WTC11 (cell line): ENCODE results near the gene RUFY2.

Experiments used
- EMX1 ChIP-seq: fragments of 250-450 bp; sonication (Bioruptor Pico); IDR thresholded peaks from 2 replicates; pipeline ENCODE4 v1.8.0; 2021; ENCODE audit warnings: mild to moderate bottlenecking
- ESRRA ChIP-seq: sonication (generic); formaldehyde crosslinking; IDR thresholded peaks from 2 replicates; pipeline ENCODE4 v1.8.1; 2022; ENCODE audit warnings: mild to moderate bottlenecking, missing genetic modification reagents, borderline replicate concordance
- GTF2I ChIP-seq: fragments of 250-450 bp; sonication (Bioruptor Pico); conservative IDR thresholded peaks from 2 replicates; pipeline ENCODE4 v1.4.0; 2021; ENCODE audit warnings: mild to moderate bottlenecking
- KAT7 ChIP-seq: sonication (generic); formaldehyde crosslinking; IDR thresholded peaks from 2 replicates; pipeline ENCODE4 v1.8.1; 2023; ENCODE audit warnings: missing genetic modification reagents, mild to moderate bottlenecking, borderline replicate concordance
- NR2C2 ChIP-seq: sonication (generic); formaldehyde crosslinking; IDR thresholded peaks from 2 replicates; pipeline ENCODE4 v1.8.0; 2022; ENCODE audit warnings: mild to moderate bottlenecking, missing genetic modification reagents
- NR3C1 ChIP-seq: sonication (generic); formaldehyde crosslinking; conservative IDR thresholded peaks from 2 replicates; pipeline ENCODE4 v1.8.1; 2023; ENCODE audit warnings: low read depth, mild to moderate bottlenecking, missing genetic modification reagents
- PRRX2 ChIP-seq: fragments of 250-450 bp; sonication (Bioruptor Pico); IDR thresholded peaks from 2 replicates; pipeline ENCODE4 v1.8.0; 2021; ENCODE audit warnings: mild to moderate bottlenecking
- TCF7 ChIP-seq: sonication (generic); formaldehyde crosslinking; IDR thresholded peaks from 2 replicates; pipeline ENCODE4 v1.8.0; 2022; ENCODE audit warnings: mild to moderate bottlenecking, low read depth, missing genetic modification reagents, moderate library complexity
- TF ChIP-seq, protein P1 (sequence below): sonication (generic); formaldehyde crosslinking; IDR thresholded peaks from 2 replicates; pipeline ENCODE4 v1.8.1; 2023; ENCODE audit warnings: mild to moderate bottlenecking, missing genetic modification reagents, moderate library complexity
- TF ChIP-seq, protein P2 (sequence below): fragments of 200-600 bp; IDR thresholded peaks from 2 replicates; pipeline ENCODE4 v1.8.0; 2022; ENCODE audit warnings: antibody characterized with exemption
- TF ChIP-seq, protein P3 (sequence below): sonication (generic); formaldehyde crosslinking; IDR thresholded peaks from 2 replicates; pipeline ENCODE4 v1.8.0; 2022; ENCODE audit warnings: mild to moderate bottlenecking, missing genetic modification reagents
- TF ChIP-seq, protein P4 (sequence below): sonication (generic); formaldehyde crosslinking; IDR thresholded peaks from 2 replicates; pipeline ENCODE4 v1.8.1; 2023; ENCODE audit warnings: mild to moderate bottlenecking, moderate library complexity, missing genetic modification reagents
- TF ChIP-seq, protein P5 (sequence below): sonication (generic); formaldehyde crosslinking; IDR thresholded peaks from 2 replicates; pipeline ENCODE4 v1.8.1; 2022; ENCODE audit warnings: missing genetic modification reagents, borderline replicate concordance
- TF ChIP-seq, protein P6 (sequence below): sonication (generic); formaldehyde crosslinking; IDR thresholded peaks from 2 replicates; pipeline ENCODE4 v1.8.1; 2023; ENCODE audit warnings: mild to moderate bottlenecking, missing genetic modification reagents

DNA sequence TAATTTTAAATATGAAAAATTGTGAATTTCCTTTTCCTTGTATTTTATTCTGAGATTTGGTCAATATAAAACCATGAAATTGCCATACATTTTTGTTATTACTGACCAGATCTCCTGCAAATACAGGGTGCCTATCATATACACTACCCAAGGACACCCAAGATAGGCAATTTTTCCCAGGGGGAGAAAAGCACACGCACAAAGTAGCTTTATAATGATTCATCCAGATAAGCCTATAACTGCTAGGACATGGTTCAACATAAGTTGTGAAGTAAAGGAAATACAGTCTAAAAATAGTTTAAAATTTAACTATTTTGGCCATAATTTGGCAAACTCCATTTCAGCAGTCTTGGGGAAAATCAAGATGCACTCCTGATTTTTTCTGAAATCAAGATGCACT lies 4.8 kb downstream of the RUFY2 start:
- TF ChIP-seq KAT7 (CRISPR knock-in tag): no peak
- no peak for TF ChIP-seq NR3C1 (CRISPR knock-in tag)
- TF ChIP-seq, protein P1, sequence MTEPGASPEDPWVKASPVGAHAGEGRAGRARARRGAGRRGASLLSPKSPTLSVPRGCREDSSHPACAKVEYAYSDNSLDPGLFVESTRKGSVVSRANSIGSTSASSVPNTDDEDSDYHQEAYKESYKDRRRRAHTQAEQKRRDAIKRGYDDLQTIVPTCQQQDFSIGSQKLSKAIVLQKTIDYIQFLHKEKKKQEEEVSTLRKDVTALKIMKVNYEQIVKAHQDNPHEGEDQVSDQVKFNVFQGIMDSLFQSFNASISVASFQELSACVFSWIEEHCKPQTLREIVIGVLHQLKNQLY (CRISPR knock-in tag): no peak
- TF ChIP-seq NR2C2 (CRISPR knock-in tag): no peak
- TF ChIP-seq, protein P2, sequence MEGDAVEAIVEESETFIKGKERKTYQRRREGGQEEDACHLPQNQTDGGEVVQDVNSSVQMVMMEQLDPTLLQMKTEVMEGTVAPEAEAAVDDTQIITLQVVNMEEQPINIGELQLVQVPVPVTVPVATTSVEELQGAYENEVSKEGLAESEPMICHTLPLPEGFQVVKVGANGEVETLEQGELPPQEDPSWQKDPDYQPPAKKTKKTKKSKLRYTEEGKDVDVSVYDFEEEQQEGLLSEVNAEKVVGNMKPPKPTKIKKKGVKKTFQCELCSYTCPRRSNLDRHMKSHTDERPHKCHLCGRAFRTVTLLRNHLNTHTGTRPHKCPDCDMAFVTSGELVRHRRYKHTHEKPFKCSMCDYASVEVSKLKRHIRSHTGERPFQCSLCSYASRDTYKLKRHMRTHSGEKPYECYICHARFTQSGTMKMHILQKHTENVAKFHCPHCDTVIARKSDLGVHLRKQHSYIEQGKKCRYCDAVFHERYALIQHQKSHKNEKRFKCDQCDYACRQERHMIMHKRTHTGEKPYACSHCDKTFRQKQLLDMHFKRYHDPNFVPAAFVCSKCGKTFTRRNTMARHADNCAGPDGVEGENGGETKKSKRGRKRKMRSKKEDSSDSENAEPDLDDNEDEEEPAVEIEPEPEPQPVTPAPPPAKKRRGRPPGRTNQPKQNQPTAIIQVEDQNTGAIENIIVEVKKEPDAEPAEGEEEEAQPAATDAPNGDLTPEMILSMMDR: no peak
- TF ChIP-seq ESRRA: no peak
- no peak for TF ChIP-seq EMX1 (CRISPR knock-in tag)
- TF ChIP-seq GTF2I (CRISPR knock-in tag): no peak
- TF ChIP-seq, protein P3, sequence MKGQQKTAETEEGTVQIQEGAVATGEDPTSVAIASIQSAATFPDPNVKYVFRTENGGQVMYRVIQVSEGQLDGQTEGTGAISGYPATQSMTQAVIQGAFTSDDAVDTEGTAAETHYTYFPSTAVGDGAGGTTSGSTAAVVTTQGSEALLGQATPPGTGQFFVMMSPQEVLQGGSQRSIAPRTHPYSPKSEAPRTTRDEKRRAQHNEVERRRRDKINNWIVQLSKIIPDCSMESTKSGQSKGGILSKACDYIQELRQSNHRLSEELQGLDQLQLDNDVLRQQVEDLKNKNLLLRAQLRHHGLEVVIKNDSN (CRISPR knock-in tag): no peak
- TF ChIP-seq PRRX2: no peak
- TF ChIP-seq, protein P4, sequence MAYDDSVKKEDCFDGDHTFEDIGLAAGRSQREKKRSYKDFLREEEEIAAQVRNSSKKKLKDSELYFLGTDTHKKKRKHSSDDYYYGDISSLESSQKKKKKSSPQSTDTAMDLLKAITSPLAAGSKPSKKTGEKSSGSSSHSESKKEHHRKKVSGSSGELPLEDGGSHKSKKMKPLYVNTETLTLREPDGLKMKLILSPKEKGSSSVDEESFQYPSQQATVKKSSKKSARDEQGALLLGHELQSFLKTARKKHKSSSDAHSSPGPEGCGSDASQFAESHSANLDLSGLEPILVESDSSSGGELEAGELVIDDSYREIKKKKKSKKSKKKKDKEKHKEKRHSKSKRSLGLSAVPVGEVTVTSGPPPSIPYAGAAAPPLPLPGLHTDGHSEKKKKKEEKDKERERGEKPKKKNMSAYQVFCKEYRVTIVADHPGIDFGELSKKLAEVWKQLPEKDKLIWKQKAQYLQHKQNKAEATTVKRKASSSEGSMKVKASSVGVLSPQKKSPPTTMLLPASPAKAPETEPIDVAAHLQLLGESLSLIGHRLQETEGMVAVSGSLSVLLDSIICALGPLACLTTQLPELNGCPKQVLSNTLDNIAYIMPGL (CRISPR knock-in tag): no peak
- TF ChIP-seq, protein P5, sequence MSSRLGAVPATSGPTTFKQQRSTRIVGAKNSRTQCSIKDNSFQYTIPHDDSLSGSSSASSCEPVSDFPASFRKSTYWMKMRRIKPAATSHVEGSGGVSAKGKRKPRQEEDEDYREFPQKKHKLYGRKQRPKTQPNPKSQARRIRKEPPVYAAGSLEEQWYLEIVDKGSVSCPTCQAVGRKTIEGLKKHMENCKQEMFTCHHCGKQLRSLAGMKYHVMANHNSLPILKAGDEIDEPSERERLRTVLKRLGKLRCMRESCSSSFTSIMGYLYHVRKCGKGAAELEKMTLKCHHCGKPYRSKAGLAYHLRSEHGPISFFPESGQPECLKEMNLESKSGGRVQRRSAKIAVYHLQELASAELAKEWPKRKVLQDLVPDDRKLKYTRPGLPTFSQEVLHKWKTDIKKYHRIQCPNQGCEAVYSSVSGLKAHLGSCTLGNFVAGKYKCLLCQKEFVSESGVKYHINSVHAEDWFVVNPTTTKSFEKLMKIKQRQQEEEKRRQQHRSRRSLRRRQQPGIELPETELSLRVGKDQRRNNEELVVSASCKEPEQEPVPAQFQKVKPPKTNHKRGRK (CRISPR knock-in tag): no peak
- TF ChIP-seq, protein P6, sequence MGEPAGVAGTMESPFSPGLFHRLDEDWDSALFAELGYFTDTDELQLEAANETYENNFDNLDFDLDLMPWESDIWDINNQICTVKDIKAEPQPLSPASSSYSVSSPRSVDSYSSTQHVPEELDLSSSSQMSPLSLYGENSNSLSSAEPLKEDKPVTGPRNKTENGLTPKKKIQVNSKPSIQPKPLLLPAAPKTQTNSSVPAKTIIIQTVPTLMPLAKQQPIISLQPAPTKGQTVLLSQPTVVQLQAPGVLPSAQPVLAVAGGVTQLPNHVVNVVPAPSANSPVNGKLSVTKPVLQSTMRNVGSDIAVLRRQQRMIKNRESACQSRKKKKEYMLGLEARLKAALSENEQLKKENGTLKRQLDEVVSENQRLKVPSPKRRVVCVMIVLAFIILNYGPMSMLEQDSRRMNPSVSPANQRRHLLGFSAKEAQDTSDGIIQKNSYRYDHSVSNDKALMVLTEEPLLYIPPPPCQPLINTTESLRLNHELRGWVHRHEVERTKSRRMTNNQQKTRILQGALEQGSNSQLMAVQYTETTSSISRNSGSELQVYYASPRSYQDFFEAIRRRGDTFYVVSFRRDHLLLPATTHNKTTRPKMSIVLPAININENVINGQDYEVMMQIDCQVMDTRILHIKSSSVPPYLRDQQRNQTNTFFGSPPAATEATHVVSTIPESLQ (CRISPR knock-in tag): no peak
- no peak for TF ChIP-seq TCF7 (CRISPR knock-in tag)
